HG02885 (cell line): ENCODE results near the gene OR2L2.
A peak's percentile ranks its signal among the peaks of the same experiment; 100 is the strongest.
"Not testable (repeated sequence)": the region's sequence is repeated elsewhere in the genome, so short reads cannot be mapped to it uniquely, and the experiment has no call there.

Experiments
- ATAC-seq: cut with Tn5 transposase; IDR thresholded peaks from one replicate; pipeline ENCODE4 v1.9.1; 2021; ENCODE audit warnings: mild to moderate bottlenecking; ENCODE audit not compliant: unreplicated experiment, poor library complexity

Gene OR2L2, protein sequence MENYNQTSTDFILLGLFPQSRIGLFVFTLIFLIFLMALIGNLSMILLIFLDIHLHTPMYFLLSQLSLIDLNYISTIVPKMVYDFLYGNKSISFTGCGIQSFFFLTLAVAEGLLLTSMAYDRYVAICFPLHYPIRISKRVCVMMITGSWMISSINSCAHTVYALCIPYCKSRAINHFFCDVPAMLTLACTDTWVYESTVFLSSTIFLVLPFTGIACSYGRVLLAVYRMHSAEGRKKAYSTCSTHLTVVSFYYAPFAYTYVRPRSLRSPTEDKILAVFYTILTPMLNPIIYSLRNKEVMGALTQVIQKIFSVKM

DNA sequence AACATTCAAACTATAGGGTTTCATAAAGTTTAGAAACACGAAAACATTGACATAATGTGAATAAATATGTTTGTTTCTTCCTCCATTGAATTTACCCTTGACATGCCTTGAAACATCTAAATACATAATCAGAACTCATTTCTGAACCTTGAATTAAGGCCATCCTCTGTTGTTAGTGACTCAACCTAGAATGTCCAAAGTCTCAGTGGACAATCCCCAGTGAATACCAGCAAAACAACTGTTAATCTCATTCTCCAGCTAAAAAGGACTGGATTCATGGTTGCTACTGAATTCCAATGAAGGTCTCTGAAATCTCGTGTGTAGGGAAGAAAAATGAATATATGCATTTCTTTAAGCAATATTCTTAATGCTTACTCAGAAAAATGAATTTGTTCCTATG is at the start of gene OR2L2:
TSS of gene OR2L2 (plus strand) at position 301 of the 400 bp plus-strand sequence. CDS start 8,198 bp downstream, outside the sequence.
- ATAC-seq, result no peak

DNA sequence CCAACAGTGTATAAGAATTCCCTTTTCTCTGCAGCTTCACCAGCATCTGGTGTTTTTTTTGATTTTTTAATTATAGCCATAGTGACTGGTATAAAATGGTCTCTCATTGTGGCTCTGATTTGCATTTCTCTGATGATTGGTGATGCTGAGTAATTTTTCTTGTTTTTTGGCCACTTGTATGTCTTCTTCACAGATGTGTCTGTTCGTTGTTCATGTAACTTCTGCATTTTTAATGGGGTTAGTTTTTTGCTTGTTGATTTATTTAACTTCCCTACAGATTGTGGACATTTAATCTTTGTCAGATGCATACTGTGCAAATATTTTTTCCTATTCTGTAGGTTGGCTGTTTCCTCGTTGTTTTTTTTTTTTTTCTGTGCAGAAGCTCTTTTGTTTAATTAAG is 36.9 kb upstream of the OR2L2 start:
- no peak for ATAC-seq

DNA sequence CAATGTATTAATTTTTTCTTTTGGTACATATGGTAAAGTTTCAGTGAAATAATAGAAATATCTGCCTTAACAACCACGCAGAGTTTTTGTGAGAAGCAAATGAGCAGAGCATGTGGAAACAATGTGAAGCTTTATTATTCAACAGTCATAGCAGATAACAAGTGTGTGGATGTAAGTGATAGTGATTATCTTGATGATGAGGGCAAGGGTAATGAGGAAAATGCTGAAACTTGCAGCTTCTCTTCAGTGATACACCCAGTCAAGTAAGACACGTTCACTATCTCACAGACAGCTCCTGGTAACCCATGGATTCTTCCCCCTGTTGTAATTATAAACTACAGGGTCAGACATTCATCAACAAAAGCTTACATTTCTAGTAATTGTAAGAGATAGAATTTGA is 31.1 kb upstream of the OR2L2 start:
- no peak for ATAC-seq

DNA sequence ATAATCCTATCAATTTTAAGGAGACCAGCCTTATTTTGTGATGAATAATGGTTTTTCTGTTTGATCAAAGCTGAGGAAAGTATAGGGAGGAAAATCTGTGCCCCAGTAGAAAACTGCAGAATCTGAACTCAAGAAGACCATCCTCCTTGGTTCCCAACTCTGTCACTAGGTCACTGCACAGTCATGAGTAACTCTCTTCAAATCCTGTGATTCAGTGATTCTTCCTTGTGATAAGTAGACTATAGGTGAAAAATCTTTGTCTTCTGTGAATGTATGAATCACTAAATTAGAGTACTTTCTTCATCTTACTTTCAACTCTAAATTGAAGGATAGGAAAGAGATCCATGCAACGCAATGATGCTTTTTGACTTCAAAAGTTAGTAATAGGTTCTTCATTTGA is 29.7 kb upstream of the OR2L2 start:
- no peak for ATAC-seq

DNA sequence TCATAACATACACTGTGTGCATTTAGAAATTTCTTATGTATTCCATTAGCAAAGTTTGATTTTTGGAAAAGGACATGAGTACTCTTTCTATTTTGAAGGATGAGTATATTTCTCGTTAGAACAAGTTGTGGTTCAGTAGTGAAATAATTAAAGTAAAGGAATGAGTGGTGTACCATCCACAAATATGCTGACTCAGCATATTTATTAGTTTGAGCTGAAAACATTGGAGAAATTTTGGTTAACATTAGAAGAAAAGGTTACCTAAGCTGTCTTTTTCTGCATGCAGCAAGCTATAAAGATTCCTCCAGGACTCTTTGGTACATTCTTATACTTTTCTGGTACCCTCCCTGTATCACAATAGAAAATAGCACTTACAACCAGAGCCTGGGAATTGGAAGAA is 22.1 kb upstream of the OR2L2 start:
- no peak for ATAC-seq

DNA sequence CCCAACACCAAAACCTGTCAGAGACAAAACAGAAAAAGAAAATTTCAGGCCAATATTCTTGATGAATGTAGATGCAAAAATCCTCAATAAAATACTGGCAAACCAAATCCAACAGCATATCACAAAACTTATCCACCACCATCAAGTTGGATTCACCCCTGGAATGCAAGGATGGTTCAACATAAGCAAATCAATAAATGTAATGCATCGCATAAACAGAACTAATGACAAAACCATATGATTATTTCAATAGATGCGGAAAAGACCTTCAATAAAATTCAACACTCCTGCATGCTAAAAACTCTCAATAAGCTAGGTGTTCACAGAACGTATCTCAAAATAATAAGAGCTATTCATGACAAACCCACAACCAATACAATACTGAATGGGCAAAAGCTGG is 20.2 kb upstream of the OR2L2 start:
- no peak for ATAC-seq

DNA sequence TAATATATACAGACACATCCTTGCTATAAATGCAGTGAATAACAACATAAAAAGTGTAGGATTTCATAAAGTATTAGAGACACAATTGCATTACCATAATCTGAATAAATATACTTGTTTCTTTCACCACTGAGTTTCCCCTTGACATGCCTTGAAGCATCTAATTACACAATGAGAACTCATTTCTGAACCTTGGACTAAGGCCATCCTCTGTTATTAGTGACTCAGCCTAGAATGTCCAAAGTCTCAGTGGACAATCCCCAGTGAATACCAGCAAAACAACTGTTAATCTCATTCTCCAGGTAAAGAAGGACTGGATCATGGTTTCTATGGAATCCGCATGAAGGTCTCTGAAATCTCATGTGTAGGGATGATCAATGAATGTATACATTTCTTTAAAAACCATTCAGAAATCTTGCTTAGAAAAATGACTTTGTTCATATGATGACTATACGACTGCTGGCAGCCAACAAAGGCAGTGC is 16.6 kb upstream of the OR2L2 start, which contains the start of gene OR2L5:
TSS of gene OR2L5 (plus strand) at position 432 of the 482 bp plus-strand sequence. CDS start 8,288 bp downstream, outside the sequence.
- ATAC-seq, result no peak

DNA sequence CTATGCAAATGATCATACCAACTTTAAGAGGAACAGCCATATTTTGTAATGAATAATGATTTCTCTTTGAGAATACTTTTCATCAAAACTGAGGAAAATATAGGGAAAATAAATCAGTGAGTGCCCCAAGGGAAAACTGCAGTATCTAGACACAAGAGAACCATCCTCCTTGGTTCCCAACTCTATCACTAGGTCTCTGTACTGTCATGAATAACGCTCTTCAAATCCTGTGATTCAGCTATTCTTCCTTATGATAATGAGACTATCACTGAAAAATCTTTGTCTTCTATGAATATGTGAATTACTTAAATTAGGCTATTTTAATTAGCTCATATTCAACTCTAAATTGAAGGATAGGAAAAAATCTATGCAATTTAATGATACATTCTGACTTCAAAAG is 14.1 kb upstream of the OR2L2 start:
- no peak for ATAC-seq

DNA sequence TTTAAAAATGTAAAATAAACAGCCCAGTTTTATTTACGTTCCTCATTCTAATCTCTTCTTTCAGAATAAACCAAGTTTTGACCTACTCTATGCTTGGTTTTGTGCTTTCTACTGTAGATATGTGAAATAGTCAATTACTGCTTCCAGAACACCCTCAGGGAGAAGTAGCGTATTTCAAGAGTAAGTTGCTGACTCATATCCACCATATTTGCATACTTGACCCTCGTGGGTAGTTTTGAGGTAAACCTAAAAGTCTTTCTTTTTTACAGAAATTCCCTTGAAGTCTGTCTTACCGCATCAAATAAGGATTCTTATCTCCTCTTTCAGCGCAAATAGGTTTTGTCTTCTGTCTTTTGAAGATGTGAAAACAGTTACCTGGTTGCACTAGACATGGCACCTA is 15.3 kb downstream of the OR2L2 start:
- ATAC-seq, result peak; percentile 79

DNA sequence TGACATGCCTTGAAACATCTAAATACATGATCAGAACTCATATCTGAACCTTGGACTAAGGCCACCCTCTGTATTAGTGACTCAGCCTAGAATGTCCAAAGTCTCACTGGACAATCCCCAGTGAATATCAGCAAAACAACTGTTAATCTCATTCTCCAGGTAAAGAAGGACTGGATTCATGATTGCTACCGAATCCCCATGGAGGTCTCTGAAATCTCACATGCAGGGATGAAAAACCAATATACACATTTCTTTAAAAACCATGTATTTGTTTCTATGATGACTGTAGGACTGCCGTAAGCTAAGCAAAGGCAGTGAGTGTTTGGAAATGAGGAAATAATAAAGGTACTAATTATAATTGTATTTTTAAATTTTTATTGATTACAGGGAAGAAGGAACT is 16.7 kb downstream of the OR2L2 start, which contains the start of gene OR2L3:
TSS of gene OR2L3 (plus strand) at position 301 of the 400 bp plus-strand sequence. CDS start 13,846 bp downstream, outside the sequence.
- ATAC-seq, result no peak

DNA sequence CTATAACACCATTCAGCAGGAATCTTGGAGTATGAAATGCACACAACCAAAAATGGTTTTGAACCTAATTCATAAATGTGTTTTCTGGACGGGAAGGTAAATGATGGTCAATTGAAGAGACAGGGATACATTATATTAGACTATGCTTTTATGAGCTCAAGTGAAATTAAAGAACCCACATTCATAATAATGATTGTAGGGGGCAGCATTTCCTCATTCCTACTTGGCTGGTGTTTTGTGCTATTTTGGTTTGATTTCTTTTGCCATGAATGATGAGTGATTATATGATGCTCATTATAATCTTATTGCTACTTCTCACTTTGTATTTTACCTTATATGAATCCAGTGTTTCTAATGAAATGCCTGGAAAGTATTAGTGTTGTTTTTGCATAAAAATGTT is 17.1 kb downstream of the OR2L2 start:
- no peak for ATAC-seq

DNA sequence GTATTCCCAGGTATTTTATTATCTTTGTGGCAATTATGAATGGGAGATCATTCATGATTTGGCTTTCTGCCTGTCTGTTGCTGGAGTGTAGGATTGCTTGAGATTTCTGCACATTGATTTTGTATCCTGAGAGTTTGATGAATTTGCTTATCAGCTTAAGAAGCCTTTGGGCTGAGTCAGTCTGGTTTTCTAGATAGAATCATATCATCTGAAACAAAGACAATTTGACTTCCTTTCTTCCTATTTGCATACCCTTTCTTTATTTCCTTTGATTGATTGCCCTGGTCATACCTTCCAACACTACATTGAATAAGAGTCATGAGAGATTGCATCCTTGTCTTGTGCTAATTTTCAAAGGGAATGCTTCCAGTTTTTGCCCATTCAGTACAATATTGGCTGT is 24.8 kb downstream of the OR2L2 start:
- no peak for ATAC-seq

DNA sequence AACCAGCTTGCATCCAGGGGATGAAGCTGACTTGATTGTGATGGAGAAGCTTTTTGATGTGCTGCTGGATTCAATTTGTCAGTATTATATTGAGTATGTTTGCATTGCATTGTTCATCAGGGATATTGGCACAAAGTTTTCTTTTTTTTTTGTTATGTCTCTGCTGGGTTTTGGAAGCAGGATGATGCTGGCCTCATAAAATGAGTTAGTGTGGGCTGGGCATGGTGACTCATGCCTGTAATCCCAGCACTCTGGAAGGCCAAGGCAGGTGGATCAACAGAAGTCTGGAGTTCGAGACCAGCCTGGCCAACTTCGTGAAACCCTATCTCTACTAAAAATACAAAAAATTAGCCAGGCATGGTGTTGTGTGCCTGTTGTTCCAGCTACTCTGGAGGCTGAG is 25.4 kb downstream of the OR2L2 start:
- no peak for ATAC-seq

DNA sequence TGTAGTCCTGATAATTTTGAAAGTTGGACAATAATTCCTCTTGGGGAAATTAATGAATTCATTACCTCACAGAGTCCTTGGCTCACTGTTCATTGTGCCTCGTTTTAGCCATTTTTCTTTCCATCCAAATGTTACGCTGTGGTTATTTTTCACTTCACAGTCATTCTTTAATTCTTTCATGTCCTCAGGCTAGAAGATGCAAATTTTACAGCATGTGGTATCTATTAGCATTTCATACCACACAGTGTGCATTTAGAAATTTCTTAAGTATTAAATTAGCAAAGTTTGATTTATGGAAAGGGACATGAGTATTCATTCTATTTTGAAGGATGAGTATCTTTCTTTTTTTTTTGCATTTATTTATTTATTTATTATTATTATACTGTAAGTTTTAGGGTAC is 35.2 kb downstream of the OR2L2 start:
- no peak for ATAC-seq

DNA sequence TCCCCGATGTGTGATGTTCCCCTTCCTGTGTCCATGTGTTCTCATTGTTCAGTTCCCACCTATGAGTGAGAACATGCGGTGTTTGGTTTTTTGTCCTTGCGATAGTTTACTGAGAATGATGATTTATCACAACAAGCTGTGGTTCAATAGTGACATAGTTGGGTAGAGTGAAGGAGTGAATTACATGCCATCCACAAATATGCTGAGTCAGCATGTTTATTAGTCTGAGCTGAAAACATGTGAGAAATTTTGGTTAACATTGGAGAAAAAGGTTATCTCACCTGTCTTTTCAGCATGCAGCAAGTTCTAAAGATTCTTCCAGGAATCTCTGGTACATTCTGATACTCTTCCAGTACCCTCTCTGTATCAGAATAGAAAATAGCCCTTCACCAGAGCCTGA is 35.7 kb downstream of the OR2L2 start:
- ATAC-seq, result no peak

DNA sequence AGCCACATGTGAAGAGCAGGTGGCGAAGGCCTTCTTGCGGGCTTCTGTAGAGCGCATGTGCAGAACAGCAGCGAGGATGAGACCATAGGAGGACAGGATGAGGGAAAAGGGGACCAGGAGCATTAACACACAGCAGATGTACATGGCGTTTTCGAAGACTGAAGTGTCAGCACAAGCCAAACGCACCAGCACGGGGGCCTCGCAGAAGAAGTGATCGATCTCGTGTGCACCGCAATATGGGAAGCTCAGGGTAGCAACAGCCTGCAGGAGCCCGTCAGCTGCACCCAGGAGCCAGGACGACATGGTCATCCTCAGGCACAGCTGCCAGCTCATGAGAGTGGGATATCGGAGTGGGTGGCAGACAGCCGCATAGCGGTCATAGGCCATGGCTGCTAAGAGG is 54.0 kb downstream of the OR2L2 start:
- ATAC-seq, result not testable (repeated sequence)
